Islet precursor cell (in vitro differentiated cells): ENCODE measurements around the gene TPH1.
"Not testable (repeated sequence)": the region's sequence is repeated elsewhere in the genome, so short reads cannot be mapped to it uniquely, and the experiment has no call there.

ENCODE experiments used
- DNase-seq: peaks from one replicate; pipeline ENCODE4 v3.0.0-alpha.2; 2018

The TPH1 gene

DNA sequence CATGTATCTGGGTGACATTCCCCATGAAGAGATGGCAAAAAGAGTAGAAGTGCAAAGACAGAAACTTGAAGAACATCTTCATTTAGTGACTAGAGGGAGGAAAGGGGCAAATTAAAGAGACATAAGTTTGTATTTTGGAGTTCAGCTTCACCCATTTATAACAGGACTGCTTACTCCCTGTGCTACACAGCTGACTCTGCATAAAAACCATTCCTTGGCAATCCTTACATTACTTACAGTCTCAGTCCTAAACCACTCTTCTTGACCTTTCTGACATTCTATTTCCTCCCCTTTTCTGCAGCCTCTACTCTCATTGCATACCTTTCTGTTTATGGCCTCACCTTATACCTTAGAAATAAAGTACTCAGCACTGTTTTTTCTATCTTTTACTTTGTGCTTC, 26.4 kb downstream of the TPH1 start:
- no peak for DNase-seq

DNA sequence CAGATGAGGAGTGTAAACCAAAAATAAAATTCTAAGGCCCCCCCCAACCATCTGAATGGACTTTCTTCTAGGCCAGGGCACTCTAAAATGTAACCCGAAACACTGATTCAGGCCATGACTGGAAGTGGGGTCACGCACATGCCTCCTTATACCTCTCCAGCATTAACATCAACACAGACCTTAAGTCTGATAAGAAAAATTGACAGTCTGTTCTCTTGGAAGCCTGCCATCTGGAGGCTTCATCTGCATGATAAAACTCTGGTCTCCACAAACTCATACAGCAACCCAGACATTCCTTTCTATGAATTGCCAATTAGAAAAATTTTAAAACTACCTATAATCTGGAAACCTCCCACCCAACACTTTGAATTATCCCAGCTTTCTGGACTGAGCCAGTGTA, 29.3 kb downstream of the TPH1 start:
- DNase-seq, result no peak

DNA sequence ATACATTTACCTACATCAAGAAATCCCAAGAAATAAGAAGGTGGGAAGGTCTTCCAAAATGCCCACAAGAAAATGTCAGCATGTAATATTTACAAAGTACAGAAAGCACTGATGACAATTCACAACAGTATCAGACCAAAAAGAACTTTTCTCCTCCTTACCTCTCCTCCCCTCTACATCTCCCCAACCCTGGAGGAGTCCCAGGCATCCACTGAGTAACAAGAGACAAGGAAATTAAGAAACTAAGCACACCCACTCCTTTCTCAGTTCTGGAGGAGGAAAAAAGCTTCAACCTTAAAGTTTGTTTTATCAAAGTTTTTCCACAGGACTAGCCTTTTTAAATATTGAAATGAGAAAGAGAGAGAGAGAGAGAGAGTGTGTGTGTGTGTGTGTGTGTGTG, 31.2 kb downstream of the TPH1 start:
- DNase-seq, result no peak

DNA sequence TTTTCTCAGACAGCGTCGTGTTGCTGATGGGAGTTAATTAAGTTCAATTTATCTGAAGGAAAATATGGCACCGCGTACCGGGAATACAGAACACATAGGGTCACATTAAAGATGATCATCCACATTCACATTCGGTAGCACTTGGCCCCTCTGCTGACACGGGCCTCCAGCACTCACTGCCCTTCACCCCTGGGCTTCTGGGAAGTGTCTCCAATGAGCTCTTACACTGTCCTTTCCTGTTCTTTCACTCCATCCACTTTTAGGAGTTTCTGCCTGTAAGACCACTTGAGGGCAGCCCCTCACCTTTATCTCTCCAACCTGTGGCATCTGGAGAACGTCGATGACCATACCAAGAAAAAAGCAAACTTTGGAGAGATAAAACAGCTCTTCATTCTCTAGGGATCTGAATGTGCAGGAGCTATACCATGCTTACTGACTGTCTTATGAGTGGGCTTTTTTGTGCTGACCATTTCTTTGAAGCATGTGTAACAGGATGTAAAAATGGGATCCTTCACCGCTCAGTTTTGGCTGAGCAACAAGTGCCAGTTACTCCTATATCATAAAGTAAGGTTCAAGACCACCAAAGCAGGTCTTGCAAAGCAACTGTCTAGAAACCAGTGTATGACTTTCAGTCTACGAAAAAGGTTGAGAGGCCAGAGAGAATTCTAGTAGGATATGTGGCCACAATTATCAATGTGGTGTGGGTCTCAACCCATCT, 32.1 kb downstream of the TPH1 start:
- DNase-seq, result no peak

DNA sequence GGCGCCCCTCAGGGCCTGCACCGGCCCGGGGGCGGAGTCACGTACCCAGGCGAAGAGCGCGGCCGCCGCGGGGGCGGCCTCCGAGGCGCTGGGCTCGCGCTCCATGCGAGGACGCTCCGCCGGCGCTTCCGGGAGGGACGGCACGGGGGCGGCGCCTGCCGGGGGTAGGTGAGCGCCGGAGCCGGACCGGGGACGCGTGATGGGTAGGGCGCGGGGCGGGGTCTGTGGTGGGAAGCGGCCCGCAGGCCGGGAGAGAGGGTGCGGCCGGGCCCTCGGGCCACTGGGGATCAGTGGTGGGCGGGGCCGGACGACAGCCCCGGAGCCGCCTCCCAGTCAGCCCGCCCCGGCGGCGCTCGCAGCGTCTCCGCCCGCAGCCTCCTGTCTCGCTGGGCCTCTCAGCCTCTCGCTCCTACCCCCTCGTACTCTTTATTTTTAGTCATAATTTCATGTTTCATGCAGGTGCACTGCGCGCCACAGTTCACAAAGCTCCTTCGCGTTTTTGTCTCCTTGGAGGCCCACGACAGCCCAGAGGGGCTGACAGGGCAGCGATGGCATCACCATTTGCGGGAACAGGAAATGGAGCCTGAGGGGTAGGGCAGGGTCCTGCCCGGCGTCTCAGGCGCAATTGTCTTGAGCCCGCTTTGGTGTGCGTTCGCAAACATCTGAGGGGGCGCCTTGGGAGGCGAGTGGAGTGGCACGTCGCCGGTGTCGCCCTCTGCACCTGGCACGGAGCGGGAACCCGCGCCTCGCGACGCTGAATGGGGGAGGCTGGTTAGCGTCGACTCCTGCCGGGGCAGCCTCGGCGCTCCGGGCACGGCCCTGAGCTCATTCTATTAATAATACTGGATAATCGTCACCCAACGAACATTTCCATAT, 32.9 kb downstream of the TPH1 start, which contains the start of gene SERGEF:
Gene SERGEF, minus strand, starts transcription at position 142 of the 876 bp plus-strand sequence. Its CDS starts 37 bp downstream, at position 105.
- DNase-seq, result peak; percentile 96

DNA sequence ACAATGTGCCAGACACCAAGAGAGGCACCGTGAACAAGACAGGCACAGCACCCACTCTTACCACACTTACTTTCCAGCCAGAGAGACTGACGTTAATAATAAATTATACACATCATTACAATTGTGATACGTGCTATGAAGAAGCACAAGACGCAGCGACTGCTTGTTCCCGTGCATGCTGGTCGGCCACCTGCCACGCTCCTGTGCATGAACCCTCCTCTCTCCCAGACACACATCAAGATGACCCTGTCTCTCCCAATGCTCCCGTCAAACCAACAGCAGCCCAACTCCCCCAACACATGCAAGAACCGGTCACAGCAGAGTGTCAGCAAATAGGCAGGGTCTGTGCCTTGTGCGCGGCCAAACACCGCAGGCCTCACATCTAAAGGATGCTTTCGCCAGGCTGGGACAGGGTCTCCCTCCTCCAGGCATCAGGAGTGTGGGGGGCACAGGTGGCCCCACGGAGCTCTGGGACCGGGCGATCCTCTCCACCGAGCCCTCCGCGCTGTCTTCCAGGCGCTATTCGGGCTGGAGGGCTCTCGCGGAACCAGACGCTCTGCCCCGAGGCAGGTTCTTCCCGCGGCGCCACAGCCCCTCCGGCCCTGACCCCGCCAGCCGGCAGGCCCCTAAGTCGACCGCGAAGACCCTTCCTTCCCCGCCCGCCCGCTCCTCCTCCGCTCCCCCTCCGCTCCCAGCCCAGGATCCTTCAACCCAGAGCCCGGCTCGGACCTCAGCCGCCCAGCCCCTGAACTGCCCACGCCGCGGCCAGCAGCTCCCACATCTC, 33.8 kb downstream of the TPH1 start:
- DNase-seq, result peak; percentile 73

DNA sequence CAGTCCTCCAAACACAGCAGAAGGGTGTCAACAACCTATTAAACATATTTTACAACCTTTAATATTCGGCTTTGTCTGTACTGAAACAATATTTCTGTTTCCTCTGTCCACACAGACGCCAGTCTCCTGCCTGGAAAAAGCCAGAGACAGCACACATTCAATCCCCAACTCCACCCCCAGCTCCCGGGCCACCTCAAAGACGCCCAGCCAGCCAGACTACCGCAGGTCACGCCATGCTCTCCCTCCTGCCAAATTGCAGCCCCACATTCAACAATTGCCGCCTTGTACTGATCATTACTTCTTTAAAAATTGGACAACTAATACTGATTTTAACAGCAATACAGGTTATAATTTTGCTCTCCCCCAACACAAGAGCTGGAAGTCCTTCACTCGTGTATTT, 34.4 kb downstream of the TPH1 start:
- DNase-seq, result no peak

DNA sequence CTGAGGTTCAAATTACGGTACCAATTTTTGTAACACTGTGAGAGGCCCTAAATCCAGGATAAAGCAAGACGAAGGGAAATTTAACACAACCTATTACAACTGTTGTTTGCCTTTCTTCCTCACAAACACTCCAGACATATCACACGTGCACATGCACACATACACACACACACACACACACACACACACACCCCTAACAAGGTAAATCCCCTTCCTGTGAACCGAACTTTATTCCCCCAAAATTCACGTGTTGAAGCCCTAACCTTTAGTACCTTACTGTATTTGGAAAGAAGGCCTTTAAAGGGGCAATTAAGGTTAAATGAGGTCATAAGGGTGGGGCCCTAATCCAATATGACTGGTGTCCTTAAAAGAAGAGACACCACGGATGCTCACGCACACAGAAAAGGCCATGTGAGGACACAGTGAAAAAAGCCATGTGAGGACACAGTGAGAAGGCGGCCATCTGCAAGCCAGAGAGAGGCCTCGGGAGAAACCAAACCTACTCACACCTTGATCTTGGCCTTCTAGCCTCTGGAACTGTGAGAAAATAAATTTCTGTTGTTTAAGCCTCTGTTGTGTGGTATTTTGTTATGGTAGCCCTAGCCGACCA, 35.0 kb downstream of the TPH1 start:
- no peak for DNase-seq

DNA sequence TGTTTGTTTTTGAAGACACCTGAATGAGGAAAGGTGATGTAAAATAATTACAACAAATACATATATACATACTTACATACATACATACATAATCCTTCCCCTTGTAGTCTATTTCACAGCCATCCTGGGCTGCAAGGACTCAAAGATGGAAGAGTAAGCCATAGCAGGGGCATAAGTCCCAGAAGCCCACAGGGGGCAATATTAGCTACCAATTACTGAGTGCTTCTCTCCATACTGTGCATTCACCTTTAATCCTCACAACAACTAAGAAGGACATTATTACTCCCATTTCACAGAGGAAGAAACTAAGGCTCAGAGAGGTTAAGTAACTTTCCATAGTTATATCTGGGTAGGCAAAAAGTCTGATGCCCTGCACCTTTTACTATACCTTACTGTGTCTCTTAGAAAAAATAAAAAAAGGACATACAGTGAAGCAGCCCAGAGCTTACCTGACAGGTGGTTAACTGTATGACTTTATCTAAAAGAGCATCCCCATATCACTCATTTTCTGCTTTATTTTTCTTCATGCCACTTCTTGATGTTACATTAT, 35.9 kb downstream of the TPH1 start:
- DNase-seq, result no peak

DNA sequence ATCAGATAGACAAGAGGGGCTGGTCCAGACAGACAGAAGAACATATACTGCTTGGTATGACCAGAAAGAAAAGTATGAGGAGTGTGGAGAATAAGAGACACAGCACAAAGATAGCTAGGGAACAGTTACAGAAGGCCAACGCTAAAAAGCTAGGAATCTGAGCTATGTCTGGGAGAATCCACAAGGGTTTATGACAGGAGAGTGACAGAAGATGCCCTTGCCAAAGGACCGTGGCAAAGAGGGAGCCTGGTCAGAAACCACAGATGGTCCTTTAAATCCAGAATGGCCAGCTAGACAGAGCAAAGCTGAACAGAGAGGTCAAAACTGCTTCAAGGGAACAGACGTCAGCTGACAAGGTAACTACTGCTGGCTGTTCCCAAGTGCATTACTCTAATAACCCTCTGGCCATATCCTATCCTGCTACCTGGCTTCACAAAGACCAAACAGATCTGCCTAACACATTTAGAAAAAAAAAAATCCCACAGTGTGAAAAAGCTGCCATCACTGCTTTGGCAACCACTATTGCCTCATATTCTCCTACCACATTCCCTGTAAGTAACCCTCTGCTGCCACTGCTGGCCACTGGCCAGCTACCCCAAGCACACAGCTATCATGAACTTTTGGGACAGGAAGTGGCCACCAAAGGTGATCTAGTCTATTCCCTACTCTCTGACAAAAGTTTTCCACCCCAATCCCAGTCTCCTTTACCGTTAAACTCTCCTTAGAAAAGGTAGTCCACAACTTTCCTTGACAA, 40.5 kb downstream of the TPH1 start:
- DNase-seq, result no peak

DNA sequence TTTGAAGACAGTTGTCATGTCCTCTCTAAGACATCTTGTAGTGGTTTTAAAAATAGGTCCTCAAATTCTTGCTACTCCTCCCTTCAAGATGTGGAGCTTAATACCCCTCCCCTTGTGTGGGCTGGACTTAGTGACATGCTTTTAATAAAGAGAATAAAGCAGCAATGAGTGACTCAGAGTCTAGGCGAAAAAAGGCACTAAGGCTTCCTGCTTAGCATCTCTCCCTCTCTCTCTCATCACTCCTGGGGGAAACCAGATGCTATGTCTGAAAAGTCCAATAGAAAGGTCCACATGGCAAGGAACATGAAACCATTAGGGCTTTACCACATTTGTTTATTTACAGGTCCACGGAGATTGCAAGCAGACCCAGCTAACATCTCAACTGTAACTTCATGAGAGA, 44.9 kb downstream of the TPH1 start:
- DNase-seq, result no peak

DNA sequence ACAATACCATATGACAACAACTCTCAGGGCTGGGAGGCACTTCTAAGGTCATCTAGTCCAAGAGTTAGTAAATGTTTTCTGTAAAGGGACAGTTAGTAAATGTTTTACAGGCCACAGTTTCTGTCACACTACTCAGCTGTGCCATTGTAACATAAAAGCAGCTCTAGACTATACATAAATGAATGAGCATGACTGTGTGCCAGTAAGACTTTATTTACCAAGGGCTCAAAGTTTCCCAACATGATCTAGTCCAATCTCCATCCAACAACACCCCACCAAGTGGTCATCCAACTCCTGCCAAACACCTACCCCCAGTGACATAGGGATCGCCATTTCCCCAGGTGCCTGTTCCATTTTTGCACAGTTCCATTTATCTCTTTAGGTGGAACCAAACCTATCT, 45.3 kb downstream of the TPH1 start:
- no peak for DNase-seq

DNA sequence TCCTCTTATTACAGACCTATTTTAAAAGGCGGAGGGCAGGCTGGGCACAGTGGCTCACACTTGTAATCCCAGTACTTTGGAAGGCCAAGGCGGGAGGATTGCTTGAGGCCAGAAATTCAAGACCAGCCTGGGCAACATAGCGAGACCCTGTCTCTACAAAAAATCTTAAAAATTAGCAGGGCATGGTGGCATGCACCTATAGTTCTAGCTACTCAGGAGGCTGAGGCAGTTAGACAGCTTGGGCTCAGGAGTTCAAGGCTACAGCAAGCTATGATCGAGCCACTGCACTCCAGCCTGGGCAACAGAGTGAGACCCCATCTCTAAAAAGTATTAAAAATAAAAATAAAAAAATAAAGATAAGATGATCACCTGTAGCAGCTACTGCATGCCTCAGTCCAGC, 45.9 kb downstream of the TPH1 start:
- DNase-seq, result not testable (repeated sequence)
